ENCODE measurements around the gene TMEM9B. TPM values are rescaled to one million over a fixed set of nuclear protein-coding genes. Genes with fewer than 3 reads are reported as not detected.

TMEM9B gene
- total and polyA plus RNA-seq, 9 of the 15 experiments (the other 6 are each of a cell fraction or from before 2014, with no cell fraction given), result 7.7 to 20.0 (median 14.0) TPM

DNA sequence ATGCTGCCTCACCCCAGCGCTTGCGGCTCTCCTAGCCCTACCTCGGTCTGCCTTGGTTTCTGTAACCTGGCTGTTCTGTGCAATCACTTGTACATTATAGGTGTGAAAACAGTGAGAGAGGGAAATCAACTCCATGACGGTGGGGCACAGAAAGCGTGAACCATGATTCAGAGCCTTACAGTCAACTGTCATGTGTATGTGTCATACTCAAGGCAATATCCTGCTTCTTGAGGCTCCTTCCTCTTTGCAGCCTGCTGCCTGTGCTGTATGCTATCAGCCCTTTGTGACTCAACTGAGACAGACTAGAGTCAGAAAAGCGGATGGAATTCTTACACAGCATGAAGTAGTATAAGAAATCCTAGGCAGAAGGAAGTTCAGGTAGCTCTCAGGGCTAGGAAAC lies 37.5 kb upstream of the TMEM9B start (continued):
- no peak for TF ChIP-seq NR2F6 (CRISPR knock-in tag; IDR thresholded peaks at IDR 0.05)
- TF ChIP-seq TEAD4 (IDR thresholded peaks at IDR 0.05; ENCODE audit: low read length), result peak; percentile 15; the same call in 1 of the 2 replicates
- no peak for TF ChIP-seq TEAD4 (CRISPR knock-in tag; IDR thresholded peaks at IDR 0.05; ENCODE audit: borderline replicate concordance)
- no peak for TF ChIP-seq PRMT5 (CRISPR knock-in tag; IDR thresholded peaks at IDR 0.05)
- TF ChIP-seq, protein P1, sequence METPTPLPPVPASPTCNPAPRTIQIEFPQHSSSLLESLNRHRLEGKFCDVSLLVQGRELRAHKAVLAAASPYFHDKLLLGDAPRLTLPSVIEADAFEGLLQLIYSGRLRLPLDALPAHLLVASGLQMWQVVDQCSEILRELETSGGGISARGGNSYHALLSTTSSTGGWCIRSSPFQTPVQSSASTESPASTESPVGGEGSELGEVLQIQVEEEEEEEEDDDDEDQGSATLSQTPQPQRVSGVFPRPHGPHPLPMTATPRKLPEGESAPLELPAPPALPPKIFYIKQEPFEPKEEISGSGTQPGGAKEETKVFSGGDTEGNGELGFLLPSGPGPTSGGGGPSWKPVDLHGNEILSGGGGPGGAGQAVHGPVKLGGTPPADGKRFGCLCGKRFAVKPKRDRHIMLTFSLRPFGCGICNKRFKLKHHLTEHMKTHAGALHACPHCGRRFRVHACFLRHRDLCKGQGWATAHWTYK (CRISPR knock-in tag; IDR thresholded peaks at IDR 0.05), result no peak
- TF ChIP-seq TAF15 (IDR thresholded peaks at IDR 0.05; ENCODE audit: low read depth, low read length), result no peak
- TF ChIP-seq, protein P2, sequence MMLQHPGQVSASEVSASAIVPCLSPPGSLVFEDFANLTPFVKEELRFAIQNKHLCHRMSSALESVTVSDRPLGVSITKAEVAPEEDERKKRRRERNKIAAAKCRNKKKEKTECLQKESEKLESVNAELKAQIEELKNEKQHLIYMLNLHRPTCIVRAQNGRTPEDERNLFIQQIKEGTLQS (IDR thresholded peaks at IDR 0.05), result peak; percentile 81
- TF ChIP-seq, protein P2 (CRISPR knock-in tag; conservative IDR thresholded peaks at IDR 0.05), result no peak
- no peak for TF ChIP-seq PYGO2 (tag; IDR thresholded peaks at IDR 0.05)
- peak; percentile 95 for TF ChIP-seq FOSL1 (tag; conservative IDR thresholded peaks at IDR 0.05)
- TF ChIP-seq ZBED1 (IDR thresholded peaks at IDR 0.05), result no peak
- TF ChIP-seq SAP30 (IDR thresholded peaks at IDR 0.05; ENCODE audit: borderline replicate concordance, insufficient read depth, low read depth, low read length, poor library complexity, severe bottlenecking), result no peak
- TF ChIP-seq SMARCC2 (IDR thresholded peaks at IDR 0.05; ENCODE audit: low read depth), result peak; percentile 61
- no peak for TF ChIP-seq HEY1 (CRISPR knock-in tag; IDR thresholded peaks at IDR 0.05; ENCODE audit: borderline replicate concordance)
- TF ChIP-seq RBFOX2 (IDR thresholded peaks at IDR 0.05; ENCODE audit: low read depth, low read length), result no peak
- TF ChIP-seq ZNF717 (CRISPR knock-in tag; IDR thresholded peaks at IDR 0.05), result no peak
- no peak for TF ChIP-seq ZNF778 (CRISPR knock-in tag; IDR thresholded peaks at IDR 0.05)
- TF ChIP-seq HNRNPH1 (optimal IDR thresholded peaks at IDR 0.05; ENCODE audit: low read depth, low read length), result no peak
- TF ChIP-seq RBBP5 (IDR thresholded peaks at IDR 0.05; ENCODE audit: borderline replicate concordance, insufficient read depth, low read length, poor library complexity, severe bottlenecking), result peak; percentile 42
- no peak for TF ChIP-seq ATF1 (CRISPR knock-in tag; IDR thresholded peaks at IDR 0.05)
- TF ChIP-seq ATF1 (tag; IDR thresholded peaks at IDR 0.05), result peak; percentile 29; the same call in 1 of the 2 replicates
- TF ChIP-seq JUND (IDR thresholded peaks at IDR 0.05; ENCODE audit: borderline replicate concordance, low read depth, low read length), result peak; percentile 76
- TF ChIP-seq JUND (tag; IDR thresholded peaks at IDR 0.05; ENCODE audit: borderline replicate concordance, low read depth, low read length), result peak; percentile 67; the same call in 2 of the 3 replicates

Measured in K562 (cell line).